ENCODE data around the gene USP51.
A peak's percentile ranks its signal among the peaks of the same experiment; 100 is the strongest.
"Not testable (repeated sequence)": the region's sequence is repeated elsewhere in the genome, so short reads cannot be mapped to it uniquely, and the experiment has no call there.

Gene USP51

DNA sequence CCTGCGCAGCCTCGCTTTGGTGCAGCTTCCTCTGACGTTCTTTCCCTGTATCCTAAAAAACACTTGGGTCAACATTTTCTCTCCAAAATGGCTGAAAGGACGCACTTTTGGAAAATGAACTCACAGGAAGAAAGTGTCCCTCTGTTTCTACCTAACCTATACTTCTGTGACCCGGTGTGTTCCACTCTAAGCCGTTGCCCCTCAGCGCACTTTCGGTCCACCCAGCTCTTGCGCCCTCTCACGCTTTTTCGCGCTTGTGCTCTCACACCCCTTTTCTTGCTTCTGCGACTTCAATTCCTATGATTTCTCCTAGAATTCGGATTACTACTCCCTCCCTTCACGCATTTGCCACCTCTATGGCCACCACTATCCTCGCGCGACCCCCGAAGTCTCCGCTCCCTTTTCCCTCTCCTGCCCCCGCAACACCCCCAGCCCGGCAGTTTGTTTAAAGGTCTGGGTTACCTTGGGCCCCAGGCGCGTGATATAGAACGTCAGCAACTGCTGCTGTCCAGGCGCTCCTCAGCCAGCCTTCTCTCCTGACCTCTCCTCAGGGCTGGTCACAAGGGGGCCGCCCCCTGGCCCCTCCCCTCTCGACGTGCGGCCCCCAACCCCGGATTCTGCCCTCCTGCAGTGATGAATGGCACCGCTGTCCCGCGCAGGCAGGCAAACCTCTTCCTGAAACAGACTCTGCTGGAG lies at the start of gene USP51:
Gene USP51 (minus strand): TSS at position 535 of the 696 bp plus-strand sequence. CDS start 909 bp downstream, outside the sequence.
- DNase-seq, result peak; percentile 20

DNA sequence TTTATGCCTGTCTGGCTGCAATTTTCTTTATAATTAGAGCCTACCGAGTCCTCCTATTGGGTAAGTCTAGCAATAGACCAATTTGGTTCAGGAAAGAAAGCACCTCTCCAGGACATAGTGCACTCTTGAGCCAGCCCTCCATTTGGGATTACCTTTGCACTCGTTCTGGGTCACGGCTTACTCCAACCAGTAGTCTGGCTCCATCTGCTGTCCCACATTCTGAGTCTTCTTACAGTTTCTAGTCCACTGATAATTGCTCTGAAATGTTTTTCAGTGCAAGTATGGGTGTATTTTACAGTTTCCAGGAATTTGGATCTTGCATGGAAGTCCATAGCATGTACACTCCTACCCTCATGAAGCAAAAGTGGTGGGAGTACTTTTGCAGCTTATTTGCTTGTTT lies 34.8 kb upstream of the USP51 start:
- ATAC-seq (no peak), DNase-seq (no peak)

More for the DNA sequence above, at the start of gene USP51:
- ATAC-seq, result peak; percentile 42

DNA sequence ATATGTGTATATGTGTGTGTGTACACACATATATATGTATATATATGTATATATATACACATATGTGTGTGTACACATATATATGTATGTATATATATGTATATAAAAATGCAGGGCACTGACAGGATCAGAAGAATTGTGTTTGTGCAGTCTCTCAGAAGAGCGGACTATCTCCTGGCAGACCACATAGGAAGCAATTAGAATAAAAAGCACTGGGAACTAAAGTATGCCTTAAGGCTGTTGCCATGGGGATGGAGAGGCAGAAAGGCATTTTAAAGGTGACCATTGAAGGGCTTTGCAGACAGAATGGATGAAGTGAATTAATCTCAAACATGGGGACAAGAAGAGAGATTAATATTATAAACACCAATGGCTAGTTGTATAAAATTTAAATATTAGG lies 33.7 kb upstream of the USP51 start:
- DNase-seq (no peak), ATAC-seq (no peak)

DNA sequence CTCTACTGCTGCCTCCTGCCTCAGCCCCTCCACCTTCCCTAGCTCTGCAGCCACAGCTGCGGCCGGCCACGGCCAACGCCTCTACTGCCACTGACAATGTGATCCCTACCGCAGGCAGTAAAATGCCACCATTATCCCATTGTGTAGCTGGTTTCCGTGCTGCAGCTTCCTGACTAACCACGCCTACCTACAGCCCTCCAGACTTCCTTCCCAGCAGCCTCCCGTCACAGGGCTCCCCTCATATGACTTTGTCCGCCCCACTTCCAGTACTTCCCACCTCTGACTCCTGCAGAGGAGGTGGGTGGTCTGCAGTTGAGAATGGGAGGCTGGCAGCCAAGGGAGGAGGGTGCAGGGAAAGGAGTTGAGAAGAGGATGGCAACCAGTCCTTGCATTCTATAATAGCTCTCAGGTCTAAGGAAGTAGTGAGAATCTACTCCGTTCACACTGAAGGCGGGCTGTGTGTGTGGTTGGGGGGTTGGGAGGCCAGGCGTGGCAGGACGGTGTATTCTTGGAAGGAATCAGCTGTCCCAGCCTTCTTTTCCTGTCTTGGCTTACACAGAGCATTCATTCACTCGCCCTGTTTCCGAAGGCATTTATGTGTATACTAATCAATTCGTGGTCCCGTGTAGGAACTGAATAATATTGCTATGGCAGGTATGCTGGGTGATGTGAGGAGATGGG lies 33.1 kb upstream of the USP51 start:
- no peak for DNase-seq
- no peak for ATAC-seq

DNA sequence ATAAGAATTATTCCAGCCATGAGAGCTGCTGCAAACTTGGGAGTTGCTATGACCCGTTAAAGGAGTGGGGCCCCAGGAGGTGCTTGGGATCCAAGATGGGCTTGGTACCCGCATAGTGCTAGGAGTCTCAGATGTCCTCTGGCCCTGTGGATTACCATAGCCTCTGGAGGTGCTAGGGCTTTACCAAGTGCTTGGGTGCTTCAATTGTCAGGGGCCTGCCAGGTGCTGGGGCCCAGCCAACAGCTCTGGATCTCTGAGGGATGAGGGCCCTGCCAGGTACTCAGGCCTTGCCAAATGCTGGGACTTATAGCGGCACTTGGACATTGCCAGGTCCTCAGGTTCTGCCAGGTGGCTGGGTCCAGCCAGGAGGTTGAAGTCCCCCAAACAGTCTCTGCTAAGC lies 32.0 kb upstream of the USP51 start:
- no peak for ATAC-seq
- DNase-seq, result no peak

DNA sequence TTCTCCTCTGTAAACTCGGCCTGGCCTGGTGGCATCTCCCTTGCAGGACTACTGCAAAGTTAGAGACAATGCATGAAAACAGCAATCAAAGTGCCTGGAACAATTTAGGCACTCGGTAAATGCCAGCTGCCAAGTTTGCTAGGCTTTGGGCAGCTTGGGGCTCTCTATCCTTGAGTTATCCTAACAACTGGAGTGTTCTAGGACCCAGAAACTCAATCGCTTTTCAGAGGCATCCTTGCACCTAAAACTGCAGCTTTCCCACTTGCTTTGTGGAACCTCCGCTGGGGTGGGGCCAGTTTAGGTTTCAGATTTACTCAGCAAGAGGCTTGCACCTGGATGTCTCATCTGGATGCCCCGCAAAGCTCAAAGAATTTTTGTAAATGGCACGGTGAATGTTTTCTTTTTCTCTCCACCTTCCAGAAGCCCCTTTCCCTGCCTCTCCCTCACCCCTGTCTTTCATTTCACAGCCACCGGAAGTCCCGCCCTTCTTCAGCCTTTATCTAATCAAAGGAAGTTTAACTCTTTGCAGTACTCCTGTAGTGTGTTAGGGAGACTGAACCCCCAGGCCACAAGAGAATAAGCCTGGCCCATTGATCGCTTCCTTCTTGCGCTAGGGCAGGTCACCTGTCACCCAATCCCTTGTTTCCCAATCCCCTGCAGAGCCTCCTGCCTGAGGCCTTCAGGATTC lies 27.3 kb upstream of the USP51 start:
- ATAC-seq, DNase-seq: not testable (repeated sequence)

DNA sequence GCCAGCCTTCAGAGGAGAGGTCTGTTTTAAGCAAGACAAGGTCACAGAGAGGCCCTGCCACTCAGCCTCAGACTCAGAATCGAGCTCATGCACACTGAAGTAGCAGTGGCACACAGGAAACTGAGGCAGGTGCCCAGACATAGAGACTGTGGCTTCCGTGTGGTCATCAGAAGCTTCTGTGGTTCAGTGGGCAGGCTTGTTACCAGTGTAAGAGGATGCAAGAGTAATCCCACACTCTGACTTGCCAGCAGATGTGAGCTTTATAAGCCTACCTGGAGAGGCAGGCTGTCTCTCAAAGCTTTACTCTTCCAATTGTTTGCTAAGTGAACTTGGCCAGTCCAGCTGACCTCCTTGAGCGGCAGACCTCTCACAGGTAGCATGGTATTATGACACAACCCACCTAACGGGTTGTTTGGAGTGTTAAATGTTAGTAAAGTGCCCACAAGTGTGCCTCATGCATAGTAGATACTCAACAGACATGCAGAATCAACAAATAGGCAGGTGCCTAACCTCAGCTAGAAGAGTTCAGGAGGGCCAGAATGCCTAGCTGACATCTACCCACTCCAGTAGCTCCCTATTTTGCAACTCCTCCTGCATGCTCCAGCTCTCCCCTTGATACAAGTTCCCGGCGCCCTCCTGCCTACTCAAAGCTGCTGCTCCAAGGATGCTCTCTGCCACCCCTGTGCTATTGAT lies 23.5 kb upstream of the USP51 start:
- DNase-seq, ATAC-seq: not testable (repeated sequence)

DNA sequence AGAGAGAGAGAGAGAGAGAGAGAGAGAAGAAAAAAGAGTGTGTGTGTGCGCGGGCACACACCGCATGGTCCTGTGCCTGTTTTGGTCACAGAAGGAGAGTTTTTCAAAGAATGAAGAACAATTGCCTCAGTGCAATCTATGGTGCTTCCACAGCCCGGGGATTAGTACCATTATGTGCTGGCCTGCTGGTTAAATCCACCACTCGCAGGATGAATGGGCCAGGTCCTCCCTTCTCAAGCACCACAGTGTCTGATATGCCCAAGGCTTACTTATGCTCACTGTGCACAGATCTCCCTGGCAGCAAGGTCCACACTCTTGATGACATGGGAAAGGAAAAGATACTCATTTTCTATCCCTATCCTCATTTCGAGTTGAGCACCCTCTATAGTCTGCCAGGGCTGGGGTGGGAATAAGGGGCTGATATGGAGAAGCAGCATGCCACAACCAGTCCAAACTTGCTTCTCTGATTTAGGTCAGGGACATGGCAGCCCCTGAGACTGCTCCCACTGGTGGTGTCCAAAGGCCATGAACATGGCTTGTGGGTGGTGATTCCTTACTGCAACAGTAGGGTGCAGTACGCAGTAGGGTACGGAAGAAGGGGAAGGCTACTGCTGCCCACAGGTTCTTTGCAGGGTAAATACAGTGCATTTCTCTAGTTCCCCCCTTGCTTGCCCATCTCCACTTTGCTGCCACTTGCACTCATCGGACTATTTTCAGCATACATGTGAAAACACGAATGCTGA lies 18.9 kb upstream of the USP51 start:
- not testable (repeated sequence) for ATAC-seq, DNase-seq

DNA sequence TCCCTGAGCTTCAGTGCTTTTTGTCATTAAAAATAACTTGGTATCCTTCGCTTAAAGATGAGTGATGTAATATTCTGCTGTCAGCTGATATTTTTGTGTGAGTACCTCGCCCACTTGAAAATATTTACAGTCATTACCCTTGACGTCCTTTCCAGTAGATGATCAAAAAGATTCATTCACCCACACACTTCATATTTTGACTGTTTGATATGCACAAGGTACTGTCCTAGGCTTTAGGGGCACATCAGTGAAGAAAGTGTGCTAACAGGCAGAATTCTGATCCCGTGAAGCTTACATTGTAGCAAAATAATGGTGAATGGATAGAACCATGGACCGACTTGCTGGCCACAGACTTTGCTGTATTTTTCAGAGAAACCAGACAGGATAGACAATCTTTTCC lies 18.1 kb upstream of the USP51 start:
- ATAC-seq, DNase-seq: not testable (repeated sequence)

DNA sequence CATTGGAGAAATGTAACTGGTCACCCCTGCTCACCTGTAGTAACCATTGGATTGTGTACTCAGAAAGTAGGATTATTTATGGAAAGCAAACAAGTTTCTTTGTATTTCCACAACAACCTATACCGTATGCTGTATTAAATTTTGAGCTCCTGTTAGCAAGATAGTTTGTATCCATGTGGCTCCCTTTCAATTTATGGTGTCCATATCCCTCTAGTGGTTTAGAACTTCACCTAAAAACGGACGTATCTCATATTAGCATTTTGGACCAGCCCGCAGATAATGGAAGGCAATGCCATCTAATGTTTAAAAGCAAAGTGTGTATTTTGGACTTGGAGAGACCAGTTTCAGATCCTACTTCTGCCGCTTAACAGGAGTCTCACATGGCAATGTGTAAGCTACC lies 17.4 kb upstream of the USP51 start:
- DNase-seq, ATAC-seq: not testable (repeated sequence)

DNA sequence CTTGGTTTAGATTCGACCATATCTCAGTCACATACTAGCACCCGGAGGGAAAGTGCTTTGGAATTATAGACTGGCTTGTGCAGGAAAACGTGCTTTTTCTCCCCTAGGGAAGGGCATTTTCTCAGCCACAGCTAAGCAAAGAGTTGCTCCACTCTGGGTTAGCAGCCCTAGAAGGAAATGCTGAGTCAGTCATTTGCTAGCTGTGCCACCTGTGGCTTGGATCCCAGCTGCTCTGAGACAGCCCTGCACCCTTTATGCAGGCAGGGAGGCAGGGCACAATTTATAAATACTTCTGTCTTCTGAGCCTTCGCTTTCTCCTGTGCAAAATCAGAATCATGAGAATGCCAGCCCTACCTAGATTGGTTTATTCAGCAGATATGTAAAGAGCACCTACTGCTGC lies 1.3 kb upstream of the USP51 start:
- ATAC-seq (no peak), DNase-seq (no peak)

DNA sequence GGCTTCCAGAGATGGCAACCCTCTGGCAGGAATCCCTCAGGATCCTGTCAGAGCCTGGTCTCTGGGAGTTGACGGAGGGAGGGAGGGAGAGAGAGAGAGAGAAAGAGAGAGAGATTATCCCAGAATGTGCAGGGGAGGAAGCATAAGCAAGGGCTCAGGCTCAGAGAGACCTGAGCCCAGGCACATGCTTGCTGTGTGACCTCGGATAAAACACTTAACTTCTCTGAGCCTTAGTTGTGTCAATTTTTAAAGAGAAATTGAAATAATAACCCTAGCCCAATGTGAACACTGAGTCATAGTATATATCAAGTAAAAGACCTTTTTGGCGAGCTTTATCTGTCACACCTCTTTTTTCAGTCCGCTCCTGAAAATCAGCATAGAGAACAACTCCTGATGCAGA lies 473 bp upstream of the USP51 start:
- no peak for DNase-seq
- no peak for ATAC-seq

DNA sequence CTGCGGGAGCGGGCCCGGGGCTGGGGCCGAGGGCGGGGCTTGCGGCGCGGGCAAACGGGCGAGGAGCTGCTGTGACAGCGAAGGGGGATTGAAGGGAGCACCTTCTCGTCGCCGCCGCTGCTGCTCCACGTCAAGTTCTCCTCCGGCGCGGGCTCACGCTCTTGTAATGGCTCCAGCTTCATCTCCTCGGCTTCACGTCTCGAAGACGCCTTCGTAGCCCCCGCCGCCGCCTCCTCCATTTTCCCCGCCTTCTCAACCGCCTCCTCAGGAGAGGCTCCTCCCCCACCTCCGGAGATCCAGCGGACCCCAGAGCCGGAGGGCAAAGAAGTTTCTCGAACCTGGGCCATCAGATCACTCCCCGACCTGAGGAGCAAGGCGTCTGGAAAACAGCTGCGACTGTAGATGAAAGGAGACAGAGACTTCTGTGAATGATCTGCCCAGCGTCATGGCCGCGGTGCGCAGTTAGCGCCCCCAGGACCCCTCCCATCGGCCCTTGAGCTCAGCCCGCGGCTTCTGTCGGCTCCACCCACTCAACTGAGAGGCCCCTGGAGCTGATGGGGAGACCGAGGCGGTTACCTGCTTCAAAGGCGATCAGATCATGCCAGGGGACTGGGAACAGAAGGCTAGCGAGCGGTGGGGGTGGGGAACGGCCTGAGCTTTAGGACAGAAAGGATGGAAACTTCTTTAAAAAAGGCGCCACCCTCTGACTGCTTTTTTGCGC lies 895 bp downstream of the USP51 start:
- DNase-seq, result peak; percentile 52
- peak; percentile 67 for ATAC-seq

DNA sequence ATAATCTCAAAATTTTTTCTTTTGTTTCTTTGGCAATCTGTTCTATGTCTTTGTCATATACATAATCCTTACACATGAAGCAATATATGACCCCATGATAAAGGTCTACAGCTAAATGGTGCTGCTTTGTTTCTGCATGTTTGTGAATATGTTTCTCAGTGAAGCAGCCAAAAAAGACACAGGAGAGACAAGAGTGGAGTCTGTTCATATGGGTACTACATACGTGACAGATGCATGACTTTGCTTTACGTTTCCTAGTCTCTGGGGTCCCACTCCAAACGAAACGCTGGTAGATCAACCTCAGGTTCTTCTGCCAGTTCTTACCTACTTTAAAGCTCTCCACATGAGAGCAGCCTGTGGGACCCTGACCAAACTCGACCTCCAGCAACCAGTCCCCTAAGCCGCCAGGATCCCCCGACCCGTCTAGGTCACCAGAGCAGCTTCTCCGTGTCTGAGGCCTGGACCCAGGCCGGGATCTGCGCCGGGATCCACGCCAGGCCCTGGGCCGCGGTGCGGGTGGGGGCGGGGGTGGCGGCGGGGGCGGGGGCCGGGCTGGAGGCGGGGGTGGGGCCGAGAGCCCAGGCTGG lies 1.5 kb downstream of the USP51 start:
- no peak for ATAC-seq
- DNase-seq, result no peak

DNA sequence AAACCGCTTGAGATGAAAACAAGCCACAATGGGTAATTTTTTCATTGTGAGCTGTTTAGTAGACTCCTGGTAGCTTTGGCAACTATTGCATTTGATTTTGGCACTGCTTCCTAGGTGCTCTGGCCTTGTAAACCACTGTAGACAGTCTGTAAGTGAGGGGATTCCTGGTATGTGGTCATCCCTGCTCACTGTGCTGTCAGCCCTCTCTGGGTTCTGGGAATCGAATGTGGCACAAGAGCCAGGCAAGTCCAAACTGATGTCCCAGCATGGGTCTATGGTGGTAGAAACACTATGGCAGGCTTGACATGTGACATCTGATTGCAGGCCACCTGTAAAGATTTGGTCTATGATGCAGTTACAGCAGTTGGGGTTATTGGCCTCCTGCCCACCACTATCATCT lies 2.5 kb downstream of the USP51 start:
- no peak for ATAC-seq
- no peak for DNase-seq

DNA sequence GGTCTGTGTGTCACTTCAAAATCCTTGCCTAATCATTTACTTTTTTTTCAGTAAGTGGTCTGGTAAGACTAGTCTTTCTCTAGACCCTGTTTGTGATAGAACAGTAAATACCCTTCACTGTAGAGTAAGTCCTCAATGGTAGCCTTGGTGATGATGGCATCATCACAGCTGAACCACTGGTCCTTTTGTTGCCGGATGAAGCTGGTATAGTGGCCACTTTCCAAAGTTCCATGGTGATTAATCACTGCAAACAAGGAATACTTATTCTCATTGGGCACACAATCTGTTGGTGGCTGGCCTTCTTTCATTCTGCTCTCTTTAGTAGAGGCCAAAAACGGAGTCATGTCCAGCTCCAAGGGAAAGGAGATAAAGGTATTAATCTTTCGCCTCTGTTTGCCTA lies 2.9 kb downstream of the USP51 start:
- ATAC-seq (no peak), DNase-seq (no peak)

DNA sequence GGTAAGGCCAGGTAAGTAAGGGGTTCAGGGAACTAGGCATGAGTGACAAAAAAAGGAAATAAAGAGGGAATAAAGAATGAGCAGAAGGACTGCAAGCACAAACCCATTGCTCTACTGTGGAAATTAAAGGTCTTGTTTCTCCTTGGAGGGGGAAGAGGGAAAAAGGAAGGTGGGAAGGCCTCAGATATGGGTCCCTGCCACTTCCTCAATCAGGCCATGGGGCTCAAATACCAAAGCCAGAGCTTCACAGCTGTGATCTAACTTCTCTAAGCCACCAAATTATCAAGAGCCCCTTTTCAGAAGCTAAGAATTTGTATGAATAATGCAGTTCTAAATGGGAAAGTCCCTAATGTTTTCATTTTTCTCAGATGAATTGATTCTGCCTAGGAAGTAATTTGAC lies 4.7 kb downstream of the USP51 start:
- no peak for ATAC-seq
- no peak for DNase-seq

DNA sequence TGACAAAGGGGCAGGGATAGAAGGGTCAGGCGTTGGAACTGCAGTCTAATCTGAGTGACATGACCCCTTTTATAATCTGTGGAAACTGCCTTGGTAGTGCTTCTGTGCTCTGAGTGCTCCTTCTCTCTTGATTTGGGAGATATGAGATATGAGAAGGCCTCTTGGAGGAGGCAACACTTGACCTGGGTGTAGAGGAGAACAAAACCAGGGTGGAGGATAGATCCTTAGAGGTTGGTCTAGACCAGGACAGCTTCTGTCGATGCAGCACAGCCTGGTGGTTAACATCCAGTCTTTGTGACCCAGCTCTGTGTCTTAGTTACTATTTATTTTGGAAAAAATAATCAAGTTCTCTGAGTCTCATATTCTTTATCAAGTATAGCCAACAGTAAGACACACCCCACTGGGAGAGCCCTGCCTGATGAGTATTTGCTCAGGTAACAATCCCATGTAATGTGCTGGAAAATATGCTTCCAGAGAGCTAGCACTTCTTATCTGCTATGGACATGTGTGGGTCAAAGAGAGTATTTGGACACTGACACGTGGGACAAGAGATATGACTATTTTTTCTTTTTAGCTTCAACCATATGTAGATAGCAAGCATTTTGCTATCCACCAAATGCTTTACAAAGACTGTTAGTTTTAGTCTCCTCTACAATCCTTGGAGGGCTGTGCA lies 9.1 kb downstream of the USP51 start:
- ATAC-seq, result no peak
- no peak for DNase-seq

DNA sequence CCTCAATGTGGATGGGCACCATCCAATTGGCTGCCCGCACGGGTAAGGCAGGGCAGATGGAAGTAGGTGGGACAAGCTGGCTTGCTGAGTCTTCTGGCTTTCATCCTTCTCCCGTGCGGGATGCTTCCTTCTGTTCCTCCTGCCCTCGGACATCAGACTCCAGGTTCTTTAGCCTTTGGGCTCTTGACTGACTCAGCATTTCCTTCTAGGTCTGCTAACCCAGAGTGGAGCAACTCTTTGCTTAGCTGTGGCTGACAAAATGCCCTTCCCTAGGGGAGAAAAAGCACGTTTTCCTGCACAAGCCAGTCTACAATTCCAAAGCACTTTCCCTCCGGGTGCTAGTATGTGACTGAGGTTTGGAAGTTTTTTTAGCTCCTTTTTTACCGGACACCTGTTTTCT lies 9.7 kb downstream of the USP51 start:
- not testable (repeated sequence) for ATAC-seq, DNase-seq

DNA sequence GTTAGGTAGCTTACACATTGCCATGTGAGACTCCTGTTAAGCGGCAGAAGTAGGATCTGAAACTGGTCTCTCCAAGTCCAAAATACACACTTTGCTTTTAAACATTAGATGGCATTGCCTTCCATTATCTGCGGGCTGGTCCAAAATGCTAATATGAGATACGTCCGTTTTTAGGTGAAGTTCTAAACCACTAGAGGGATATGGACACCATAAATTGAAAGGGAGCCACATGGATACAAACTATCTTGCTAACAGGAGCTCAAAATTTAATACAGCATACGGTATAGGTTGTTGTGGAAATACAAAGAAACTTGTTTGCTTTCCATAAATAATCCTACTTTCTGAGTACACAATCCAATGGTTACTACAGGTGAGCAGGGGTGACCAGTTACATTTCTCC lies 23.9 kb downstream of the USP51 start:
- DNase-seq, ATAC-seq: not testable (repeated sequence)

Measured in stimulated activated naive CD8-positive, alpha-beta T cell treated with anti-CD3 and anti-CD28 coated beads, Interleukin-15, Interleukin-2, amounts not matched to agents 100 U/mL and 50 U/mL, for 24 hours (primary cell).